Liver (tissue), 9 donors: ENCODE results near the gene KLHL12. TPM values are rescaled to one million over a fixed set of nuclear protein-coding genes. Genes with fewer than 3 reads are reported as not detected.

Experiments used
- DNase-seq: peaks from one replicate; pipeline ENCODE4 v3.0.0-alpha.2; 2017; ENCODE audit warnings: low spot score
- H3K27ac ChIP-seq, 2 donors: one replicate each; pipeline ENCODE4 v1.7.0; 2013; ENCODE audit warnings: inconsistent platforms in 2 of 2, low read length in 2 of 2, control low read depth in 1 of 2, low read depth in 1 of 2, mild to moderate bottlenecking in 1 of 2
- H3K27me3 ChIP-seq, 4 donors: one replicate each; pipeline versions ENCODE4 v1.6.1 to v1.7.0; 2013; ENCODE audit warnings: low read length in 3 of 4, inconsistent platforms in 1 of 4, mild to moderate bottlenecking in 1 of 4, moderate library complexity in 1 of 4; ENCODE audit not compliant: control insufficient read depth in 4 of 4, insufficient read depth in 4 of 4
- H3K36me3 ChIP-seq, 4 donors: one replicate each; pipeline versions ENCODE4 v1.6.1 to v1.7.0; 2013; ENCODE audit warnings: low read length in 3 of 4, mild to moderate bottlenecking in 3 of 4, low read depth in 1 of 4, moderate library complexity in 1 of 4; ENCODE audit not compliant: control insufficient read depth in 4 of 4, insufficient read depth in 3 of 4
- H3K4me1 ChIP-seq, 4 donors: one replicate each; pipeline versions ENCODE4 v1.6.1 to v1.7.0; 2013; ENCODE audit warnings: low read length in 3 of 4, mild to moderate bottlenecking in 3 of 4, moderate library complexity in 1 of 4; ENCODE audit not compliant: control insufficient read depth in 4 of 4, insufficient read depth in 4 of 4
- H3K4me3 ChIP-seq, 3 donors: one replicate each; pipeline versions ENCODE4 v1.6.1 to v1.7.0; 2013; ENCODE audit warnings: low read length in 3 of 3, control low read depth in 1 of 3, low read depth in 1 of 3, mild to moderate bottlenecking in 1 of 3
- H3K9ac ChIP-seq, 2 donors: one replicate each; pipeline ENCODE4 v1.7.0; 2013; ENCODE audit warnings: low read length in 2 of 2, mild to moderate bottlenecking in 2 of 2, moderate library complexity in 2 of 2, control low read depth in 1 of 2, low read depth in 1 of 2
- H3K9me3 ChIP-seq, 4 donors: one replicate each; pipeline versions ENCODE4 v1.6.1 to v1.7.0; 2013; ENCODE audit warnings: low read length in 3 of 4; ENCODE audit not compliant: control insufficient read depth in 4 of 4
- GABPA ChIP-seq, 2 donors: IDR thresholded peaks in 1 of 2; conservative IDR thresholded peaks in 1 of 2; 2 replicates each; pipeline ENCODE4 v1.6.1; 2016; ENCODE audit warnings: antibody characterized with exemption in 2 of 2, mild to moderate bottlenecking in 1 of 2, moderate library complexity in 1 of 2
- HNF4A ChIP-seq, 2 donors: conservative IDR thresholded peaks; 2 replicates each; pipeline ENCODE4 v1.6.1; 2016; ENCODE audit warnings: antibody characterized with exemption in 2 of 2, mild to moderate bottlenecking in 2 of 2
- HNF4G ChIP-seq: IDR thresholded peaks from 2 replicates; pipeline ENCODE4 v1.6.1; 2016; ENCODE audit warnings: antibody characterized with exemption
- JUND ChIP-seq, 2 donors: IDR thresholded peaks; 2 replicates each; pipeline ENCODE4 v1.6.1; 2016; ENCODE audit warnings: antibody characterized with exemption in 2 of 2
- NR2F2 ChIP-seq: IDR thresholded peaks from 2 replicates; pipeline ENCODE4 v1.6.1; 2016; ENCODE audit warnings: antibody characterized with exemption
- RAD21 ChIP-seq, 2 donors: IDR thresholded peaks; 2 replicates each; pipeline ENCODE4 v1.6.1; 2016; ENCODE audit warnings: antibody characterized with exemption in 2 of 2, mild to moderate bottlenecking in 2 of 2
- RXRA ChIP-seq, 2 donors: IDR thresholded peaks; 2 replicates each; pipeline ENCODE4 v1.6.1; 2017 to 2018; ENCODE audit warnings: antibody characterized with exemption in 2 of 2, mild to moderate bottlenecking in 1 of 2
- SP1 ChIP-seq: IDR thresholded peaks from 2 replicates; pipeline ENCODE4 v1.6.1; 2018; ENCODE audit warnings: antibody characterized with exemption, mild to moderate bottlenecking
- TAF1 ChIP-seq: conservative IDR thresholded peaks from 2 replicates; pipeline ENCODE4 v1.6.1; 2016; ENCODE audit warnings: antibody characterized with exemption, mild to moderate bottlenecking
- YY1 ChIP-seq: IDR thresholded peaks from 2 replicates; pipeline ENCODE4 v1.6.1; 2016; ENCODE audit warnings: antibody characterized with exemption, mild to moderate bottlenecking
- WGBS: extraction: QIAGEN DNeasy Blood & Tissue Kit; methylation state at CpG from one replicate; pipeline ENCODE4 v1.1.7; 2013; 5-methylcytosine and 5-hydroxymethylcytosine counted together
- polyA plus RNA-seq, 2 donors: library from polyadenylated mRNA; stranded (reverse) in 1 of 2; unstranded in 1 of 2; fragments of 200-250 nt in 1 of 2; fragments of >200 nt in 1 of 2; fragmentation: Nextera tagmentation in 1 of 2; extraction: Ambion mirVana in 1 of 2; gene quantifications; one replicate each; pipeline versions ENCODE4 v1.2.1 to v1.2.3, GENCODE V29; 2013 to 2015
- total RNA-seq, 2 donors: library from RNA; depleted of rRNA; stranded (reverse); fragments of >200 nt; gene quantifications; one replicate each; pipeline ENCODE4 v1.2.3, GENCODE V29; 2014
- TF ChIP-seq, protein P1 (sequence below): fragments of 150-350 bp; IDR thresholded peaks from 2 replicates; pipeline ENCODE4 v1.5.1; 2017; ENCODE audit warnings: improper control_type of control experiment, low read depth, low read length; ENCODE audit not compliant: missing input control
- TF ChIP-seq, protein P2 (sequence below): IDR thresholded peaks from 2 replicates; pipeline ENCODE4 v1.6.1; 2016; ENCODE audit warnings: antibody characterized with exemption
- TF ChIP-seq, protein P3 (sequence below): IDR thresholded peaks from 2 replicates; pipeline ENCODE4 v1.6.1; 2016; ENCODE audit warnings: antibody characterized with exemption, mild to moderate bottlenecking
- donor health status: healthy.
- donor health status: healthy.
- donor health status: healthy.
- donor health status: healthy.
- donor health status: healthy.

The KLHL12 gene
- total and polyA plus RNA-seq, 4 donors, result 7.2 to 17.5 (median 10.4) TPM

DNA sequence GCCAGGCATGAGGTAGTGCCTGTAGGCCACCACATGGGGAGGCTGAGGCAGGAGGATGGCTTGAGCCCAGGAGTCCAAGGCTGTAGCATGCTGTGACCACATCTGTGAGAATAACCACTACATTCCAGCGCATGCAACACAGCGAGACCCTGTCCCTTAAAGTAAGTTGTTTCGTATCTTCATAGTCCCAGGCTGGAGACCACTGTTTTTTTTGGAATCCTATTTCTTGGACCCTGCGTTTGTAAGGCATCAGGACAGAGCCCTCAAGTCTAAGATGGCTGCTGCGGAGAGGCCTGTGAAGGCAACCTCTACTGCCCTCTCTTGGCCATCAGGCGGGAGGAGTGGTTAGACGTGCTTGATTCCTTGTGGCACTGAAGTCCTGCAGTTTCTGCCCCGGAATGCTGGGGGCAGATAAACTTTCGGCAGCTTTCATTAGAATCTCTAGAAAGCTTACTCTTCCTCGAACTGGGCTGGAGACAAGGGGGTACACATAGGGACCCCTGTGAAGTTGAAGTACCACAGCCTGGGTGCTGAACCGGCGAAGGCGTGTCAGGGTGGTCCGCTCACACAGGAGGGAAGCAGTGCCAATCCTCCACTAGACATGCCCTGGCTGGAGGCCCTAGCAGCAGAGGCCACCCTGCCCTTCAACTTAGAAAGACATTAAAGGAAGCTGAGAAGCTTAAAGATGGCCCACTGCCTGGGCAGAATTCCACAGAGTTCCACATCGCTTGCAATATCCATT lies 74.7 kb downstream of the KLHL12 start:
- H3K27me3 ChIP-seq, result no peaks in the 10 kb centered on the region
- 76% methylated on average over 15 of the region's 15 CpGs for WGBS

DNA sequence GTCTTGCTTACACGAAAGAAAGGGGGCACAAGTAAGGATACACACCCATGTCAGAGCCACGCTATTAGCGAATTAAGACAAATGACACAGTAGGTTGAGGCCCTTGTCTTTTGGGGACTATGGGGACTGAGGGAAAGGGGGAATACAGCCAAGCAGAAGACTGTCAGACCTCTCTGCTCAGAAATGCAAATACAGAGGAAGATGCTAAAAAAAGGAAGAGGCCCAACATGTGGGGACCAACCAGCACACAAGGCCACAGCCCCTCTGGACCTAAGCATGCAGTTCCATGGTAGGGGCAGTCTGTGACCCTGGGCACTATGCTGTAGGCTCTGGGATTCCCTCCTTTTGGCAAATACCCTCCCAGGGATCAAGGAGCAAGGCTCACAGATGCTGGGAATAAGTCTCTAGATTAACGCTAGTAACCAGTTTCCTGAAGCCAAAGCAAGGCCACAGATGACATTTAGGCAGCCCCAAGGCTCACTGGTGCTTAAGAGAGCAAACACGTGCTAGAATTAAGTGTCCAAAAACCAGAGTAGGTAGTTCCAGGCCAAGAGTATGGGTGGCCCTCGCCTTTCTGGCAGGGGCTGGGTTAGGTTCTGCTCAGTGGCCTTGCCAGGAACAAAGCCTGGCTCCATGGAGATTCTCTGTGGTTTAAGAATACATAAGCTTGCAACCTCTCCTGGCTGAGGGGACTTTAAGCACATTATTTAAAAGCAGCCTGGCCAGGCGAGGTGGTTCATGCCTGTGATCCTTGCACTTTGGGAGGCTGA lies 76.3 kb downstream of the KLHL12 start:
- H3K9me3 ChIP-seq, result no peaks in the 10 kb centered on the region
- DNase-seq, result no peak
- peaks cover 0 to 5% (median 2%) of the 10 kb centered on the region in 4 donors for H3K4me1 ChIP-seq
- WGBS, result 93% methylated on average over 7 of the region's 7 CpGs
- no peaks in the 10 kb centered on the region for H3K36me3 ChIP-seq
- H3K27me3 ChIP-seq, result no peaks in the 10 kb centered on the region
- no peak overlapping the region for H3K9ac ChIP-seq
- no peak overlapping the region for H3K4me3 ChIP-seq
- no peak overlapping the region for H3K27ac ChIP-seq
- TF ChIP-seq GABPA (IDR thresholded peaks at IDR 0.05 in 1 of 2, conservative IDR thresholded peaks at IDR 0.05 in 1 of 2), result no peak
- TF ChIP-seq JUND (IDR thresholded peaks at IDR 0.05), result no peak
- TF ChIP-seq NR2F2, result no peak
- no peak for TF ChIP-seq YY1
- TF ChIP-seq HNF4A (conservative IDR thresholded peaks at IDR 0.05), result no peak
- TF ChIP-seq, protein P1, sequence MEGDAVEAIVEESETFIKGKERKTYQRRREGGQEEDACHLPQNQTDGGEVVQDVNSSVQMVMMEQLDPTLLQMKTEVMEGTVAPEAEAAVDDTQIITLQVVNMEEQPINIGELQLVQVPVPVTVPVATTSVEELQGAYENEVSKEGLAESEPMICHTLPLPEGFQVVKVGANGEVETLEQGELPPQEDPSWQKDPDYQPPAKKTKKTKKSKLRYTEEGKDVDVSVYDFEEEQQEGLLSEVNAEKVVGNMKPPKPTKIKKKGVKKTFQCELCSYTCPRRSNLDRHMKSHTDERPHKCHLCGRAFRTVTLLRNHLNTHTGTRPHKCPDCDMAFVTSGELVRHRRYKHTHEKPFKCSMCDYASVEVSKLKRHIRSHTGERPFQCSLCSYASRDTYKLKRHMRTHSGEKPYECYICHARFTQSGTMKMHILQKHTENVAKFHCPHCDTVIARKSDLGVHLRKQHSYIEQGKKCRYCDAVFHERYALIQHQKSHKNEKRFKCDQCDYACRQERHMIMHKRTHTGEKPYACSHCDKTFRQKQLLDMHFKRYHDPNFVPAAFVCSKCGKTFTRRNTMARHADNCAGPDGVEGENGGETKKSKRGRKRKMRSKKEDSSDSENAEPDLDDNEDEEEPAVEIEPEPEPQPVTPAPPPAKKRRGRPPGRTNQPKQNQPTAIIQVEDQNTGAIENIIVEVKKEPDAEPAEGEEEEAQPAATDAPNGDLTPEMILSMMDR, result no peak
- TF ChIP-seq HNF4G, result no peak
- no peak for TF ChIP-seq RAD21 (IDR thresholded peaks at IDR 0.05)
- no peak for TF ChIP-seq TAF1
- no peak for TF ChIP-seq SP1

More for the DNA sequence above, 74.7 kb downstream of the KLHL12 start:
- Histone ChIP-seq H3K4me1 (peaks cover 0 to 7% (median 3%) of the 10 kb centered on the region in 4 donors), H3K4me3 (no peak overlapping the region), H3K9me3 (no peaks in the 10 kb centered on the region), H3K9ac (no peak overlapping the region), H3K27ac (no peak overlapping the region), H3K36me3 (no peaks in the 10 kb centered on the region)
- TF ChIP-seq GABPA (IDR thresholded peaks at IDR 0.05 in 1 of 2, conservative IDR thresholded peaks at IDR 0.05 in 1 of 2), result no peak
- no peak for TF ChIP-seq NR2F2
- peak; percentile 44 to 68 for TF ChIP-seq RAD21 (IDR thresholded peaks at IDR 0.05)
- TF ChIP-seq, protein P2, sequence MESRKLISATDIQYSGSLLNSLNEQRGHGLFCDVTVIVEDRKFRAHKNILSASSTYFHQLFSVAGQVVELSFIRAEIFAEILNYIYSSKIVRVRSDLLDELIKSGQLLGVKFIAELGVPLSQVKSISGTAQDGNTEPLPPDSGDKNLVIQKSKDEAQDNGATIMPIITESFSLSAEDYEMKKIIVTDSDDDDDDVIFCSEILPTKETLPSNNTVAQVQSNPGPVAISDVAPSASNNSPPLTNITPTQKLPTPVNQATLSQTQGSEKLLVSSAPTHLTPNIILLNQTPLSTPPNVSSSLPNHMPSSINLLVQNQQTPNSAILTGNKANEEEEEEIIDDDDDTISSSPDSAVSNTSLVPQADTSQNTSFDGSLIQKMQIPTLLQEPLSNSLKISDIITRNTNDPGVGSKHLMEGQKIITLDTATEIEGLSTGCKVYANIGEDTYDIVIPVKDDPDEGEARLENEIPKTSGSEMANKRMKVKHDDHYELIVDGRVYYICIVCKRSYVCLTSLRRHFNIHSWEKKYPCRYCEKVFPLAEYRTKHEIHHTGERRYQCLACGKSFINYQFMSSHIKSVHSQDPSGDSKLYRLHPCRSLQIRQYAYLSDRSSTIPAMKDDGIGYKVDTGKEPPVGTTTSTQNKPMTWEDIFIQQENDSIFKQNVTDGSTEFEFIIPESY, result no peak
- TF ChIP-seq HNF4A (conservative IDR thresholded peaks at IDR 0.05), result no peak
- no peak for TF ChIP-seq RXRA (IDR thresholded peaks at IDR 0.05)
- TF ChIP-seq, protein P3, sequence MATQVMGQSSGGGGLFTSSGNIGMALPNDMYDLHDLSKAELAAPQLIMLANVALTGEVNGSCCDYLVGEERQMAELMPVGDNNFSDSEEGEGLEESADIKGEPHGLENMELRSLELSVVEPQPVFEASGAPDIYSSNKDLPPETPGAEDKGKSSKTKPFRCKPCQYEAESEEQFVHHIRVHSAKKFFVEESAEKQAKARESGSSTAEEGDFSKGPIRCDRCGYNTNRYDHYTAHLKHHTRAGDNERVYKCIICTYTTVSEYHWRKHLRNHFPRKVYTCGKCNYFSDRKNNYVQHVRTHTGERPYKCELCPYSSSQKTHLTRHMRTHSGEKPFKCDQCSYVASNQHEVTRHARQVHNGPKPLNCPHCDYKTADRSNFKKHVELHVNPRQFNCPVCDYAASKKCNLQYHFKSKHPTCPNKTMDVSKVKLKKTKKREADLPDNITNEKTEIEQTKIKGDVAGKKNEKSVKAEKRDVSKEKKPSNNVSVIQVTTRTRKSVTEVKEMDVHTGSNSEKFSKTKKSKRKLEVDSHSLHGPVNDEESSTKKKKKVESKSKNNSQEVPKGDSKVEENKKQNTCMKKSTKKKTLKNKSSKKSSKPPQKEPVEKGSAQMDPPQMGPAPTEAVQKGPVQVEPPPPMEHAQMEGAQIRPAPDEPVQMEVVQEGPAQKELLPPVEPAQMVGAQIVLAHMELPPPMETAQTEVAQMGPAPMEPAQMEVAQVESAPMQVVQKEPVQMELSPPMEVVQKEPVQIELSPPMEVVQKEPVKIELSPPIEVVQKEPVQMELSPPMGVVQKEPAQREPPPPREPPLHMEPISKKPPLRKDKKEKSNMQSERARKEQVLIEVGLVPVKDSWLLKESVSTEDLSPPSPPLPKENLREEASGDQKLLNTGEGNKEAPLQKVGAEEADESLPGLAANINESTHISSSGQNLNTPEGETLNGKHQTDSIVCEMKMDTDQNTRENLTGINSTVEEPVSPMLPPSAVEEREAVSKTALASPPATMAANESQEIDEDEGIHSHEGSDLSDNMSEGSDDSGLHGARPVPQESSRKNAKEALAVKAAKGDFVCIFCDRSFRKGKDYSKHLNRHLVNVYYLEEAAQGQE, result no peak
- no peak for TF ChIP-seq HNF4G
- TF ChIP-seq, protein P1, result peak; percentile 17
- TF ChIP-seq JUND (IDR thresholded peaks at IDR 0.05), result no peak
- no peak for DNase-seq
